ENCODE results near the gene PTPRCAP.
"Not testable (repeated sequence)": the region's sequence is repeated elsewhere in the genome, so short reads cannot be mapped to it uniquely, and the experiment has no call there.

PTPRCAP gene

DNA sequence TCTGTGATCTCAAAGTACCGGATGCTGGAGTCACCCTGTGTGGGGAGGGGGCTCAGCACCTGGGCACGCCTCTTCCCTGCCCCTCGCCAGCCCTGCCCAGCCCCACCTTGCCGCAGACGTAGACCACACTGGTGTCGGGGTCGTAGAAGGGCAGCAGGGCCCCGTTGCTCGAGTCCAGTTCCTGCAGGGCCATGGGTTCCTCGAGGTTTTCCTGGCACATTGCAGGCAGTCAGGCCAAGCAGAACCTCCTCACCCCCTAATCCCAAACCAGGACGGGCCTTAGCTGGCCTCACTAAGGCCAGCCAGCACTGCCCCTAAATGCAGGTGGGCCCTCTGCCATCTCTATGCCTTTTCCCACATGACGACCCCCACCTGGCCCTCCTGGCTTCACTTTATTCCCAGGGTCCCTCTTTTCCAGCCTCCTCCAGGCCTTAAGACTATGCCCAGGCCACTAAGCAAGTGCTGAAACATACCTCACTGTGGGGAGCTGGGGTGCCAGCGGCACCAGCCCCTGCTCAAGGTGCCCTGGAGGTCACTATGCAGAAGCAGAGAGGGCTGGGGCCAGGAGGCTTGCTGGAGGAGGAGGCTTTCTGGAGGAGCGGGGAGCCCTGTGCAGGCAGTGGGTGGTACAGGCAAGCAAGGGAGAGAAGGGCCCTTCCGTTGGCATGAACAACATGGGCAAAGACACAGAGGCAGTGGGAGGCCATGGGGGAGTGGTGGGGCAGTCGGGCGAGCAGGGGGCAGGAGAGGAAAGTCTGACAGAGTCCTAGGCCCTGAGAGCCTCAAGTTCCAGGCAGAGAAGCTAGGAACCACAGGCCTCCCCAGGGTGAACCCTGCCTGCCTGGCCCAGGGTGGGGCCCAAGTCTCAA is 3.0 kb upstream of the PTPRCAP start:
- no peak for DNase-seq

GRCh38 chr11:67439321-67440228 is 2.1 kb upstream of the PTPRCAP start:
- DNase-seq = peak in 1 of 2 donors; percentile 21

- no peak for DNase-seq
Observed at GRCh38 chr11:67438158-67438902, 848 bp upstream of the PTPRCAP start.

DNA sequence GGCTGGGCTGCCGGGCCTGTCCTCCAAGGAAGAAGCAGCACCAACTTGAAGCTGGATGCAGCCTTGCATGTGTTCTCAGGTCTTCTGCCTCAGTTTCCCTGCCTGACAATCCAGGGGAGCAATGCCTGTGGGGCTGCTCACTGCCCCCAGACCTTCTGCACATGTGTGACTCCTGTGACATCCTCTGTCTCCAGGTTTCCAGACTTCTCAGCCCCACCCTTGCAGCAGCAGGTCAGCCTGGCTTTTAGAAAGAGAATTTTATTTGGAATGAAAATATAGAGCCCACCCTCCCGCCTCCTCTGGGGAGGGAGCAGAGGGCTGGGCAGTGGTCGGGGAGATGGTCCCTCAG is 301 bp upstream of the PTPRCAP start:
- DNase-seq = no peak

DNA sequence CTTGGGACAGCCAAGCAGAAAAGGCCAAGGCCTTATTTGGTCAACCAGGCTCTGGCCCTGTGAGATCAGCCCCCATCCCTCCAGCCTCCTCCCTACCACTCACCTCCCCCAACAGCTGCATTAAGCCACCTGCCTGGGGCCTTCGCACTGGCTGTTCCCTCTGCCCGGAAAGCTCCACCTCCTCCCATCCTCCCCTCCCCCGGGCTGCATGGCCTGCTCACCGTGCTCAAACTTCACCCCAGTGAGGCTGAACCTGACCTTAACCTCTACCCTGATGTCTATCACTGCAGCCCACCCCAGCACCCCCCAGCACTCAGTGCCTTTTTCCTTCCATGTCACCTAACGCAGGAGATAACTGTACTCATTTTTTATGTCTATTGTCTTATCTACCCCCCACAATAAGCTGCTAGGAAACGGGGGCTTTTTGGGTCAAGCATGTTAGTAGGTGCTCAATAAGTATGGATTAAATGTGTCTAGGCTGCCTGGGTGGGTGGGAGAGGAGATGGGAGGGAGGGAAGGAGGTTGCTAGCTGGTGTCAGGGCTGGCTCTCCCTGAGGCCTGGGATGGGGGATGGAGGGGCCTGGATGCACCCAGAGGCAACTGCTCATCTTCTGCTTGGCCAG is 912 bp downstream of the PTPRCAP start:
- DNase-seq = no peak

GRCh38 chr11:67435727-67436458 is 1.6 kb downstream of the PTPRCAP start:
- DNase-seq = no peak

- DNase-seq = no peak
Observed at GRCh38 chr11:67435031-67435726, 2.3 kb downstream of the PTPRCAP start.

- no peak for DNase-seq
Observed at GRCh38 chr11:67434395-67434881, 3.0 kb downstream of the PTPRCAP start.

DNA sequence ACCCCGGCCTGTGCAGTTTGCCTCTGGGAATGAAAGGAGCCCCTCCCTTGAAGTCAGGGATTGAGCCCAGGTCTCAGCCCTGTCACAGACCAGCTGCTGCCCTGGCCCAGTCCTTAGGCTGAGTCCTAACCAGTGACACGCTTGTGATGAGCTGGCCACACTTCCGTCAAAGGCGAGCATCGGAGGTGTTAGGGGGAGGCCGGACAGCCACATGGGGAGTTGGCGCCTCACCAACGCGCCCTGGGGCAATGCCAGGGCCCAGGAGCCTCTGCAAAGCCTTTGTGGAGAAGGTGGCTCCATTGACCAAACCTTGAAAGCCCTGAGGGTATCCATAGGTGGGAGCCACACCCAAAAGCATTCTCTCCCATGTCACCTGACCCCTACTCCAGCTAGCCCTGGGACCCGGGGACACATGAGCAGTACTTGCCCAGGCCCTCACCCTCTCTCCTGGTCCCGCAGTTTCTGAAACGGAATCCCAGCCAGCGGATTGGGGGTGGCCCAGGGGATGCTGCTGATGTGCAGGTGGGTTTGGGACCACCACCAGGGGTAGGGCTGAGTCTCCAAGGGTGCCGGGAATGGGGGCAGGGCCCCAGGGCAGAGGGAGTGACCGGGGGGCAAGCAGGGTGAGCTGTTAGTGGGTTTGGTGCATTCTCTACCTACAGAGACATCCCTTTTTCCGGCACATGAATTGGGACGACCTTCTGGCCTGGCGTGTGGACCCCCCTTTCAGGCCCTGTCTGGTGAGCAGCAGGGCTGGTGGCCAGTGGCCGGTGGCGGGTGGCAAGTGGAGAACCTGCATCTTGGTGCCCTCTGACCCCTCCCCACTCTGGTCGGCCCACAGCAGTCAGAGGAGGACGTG is 3.7 kb downstream of the PTPRCAP start:
- DNase-seq = no peak

GRCh38 chr11:67432655-67433349 is 4.7 kb downstream of the PTPRCAP start:
- DNase-seq = no peak

DNA sequence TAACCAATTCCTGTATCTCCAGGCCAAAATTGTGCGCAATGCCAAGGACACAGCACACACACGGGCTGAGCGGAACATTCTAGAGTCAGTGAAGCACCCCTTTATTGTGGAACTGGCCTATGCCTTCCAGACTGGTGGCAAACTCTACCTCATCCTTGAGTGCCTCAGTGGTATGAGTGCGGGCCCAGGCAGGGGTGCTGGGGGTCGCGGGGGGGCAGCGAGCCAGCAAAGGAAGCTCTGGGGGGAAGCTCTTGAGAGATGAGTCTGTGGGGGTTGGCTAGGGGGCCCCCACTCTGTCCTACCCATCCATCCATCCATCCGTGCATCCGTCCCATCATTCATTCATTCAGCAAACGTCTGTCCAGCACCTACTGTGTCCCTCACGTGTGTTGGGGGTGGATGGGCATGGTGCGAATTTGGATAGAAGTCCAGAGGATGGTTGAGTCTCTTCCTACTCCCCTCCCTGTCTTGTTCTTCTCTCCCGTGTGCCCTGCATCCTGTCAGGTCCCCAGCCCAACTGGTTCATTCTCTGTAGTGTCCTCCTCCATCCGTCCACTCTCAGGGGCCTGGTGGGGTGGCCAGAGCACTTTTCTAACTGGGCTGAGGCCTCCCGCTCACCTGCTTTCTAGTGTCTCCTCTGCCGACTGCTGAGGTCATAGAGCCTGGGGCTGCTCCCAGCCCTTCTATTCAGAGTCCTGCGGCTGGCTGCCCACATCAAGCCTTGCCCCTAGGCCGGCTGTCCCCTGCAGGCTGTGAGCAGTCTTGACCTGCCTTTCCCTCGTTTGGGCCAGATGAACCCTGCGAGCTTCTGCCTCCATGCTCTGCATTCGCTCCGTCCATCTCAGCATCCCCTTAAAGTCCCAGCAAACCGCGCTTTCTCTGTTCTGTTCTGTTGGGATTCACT is 5.9 kb downstream of the PTPRCAP start:
- no peak for DNase-seq

GRCh38 chr11:67429722-67430121 is 7.8 kb downstream of the PTPRCAP start:
- DNase-seq = no peak

DNA sequence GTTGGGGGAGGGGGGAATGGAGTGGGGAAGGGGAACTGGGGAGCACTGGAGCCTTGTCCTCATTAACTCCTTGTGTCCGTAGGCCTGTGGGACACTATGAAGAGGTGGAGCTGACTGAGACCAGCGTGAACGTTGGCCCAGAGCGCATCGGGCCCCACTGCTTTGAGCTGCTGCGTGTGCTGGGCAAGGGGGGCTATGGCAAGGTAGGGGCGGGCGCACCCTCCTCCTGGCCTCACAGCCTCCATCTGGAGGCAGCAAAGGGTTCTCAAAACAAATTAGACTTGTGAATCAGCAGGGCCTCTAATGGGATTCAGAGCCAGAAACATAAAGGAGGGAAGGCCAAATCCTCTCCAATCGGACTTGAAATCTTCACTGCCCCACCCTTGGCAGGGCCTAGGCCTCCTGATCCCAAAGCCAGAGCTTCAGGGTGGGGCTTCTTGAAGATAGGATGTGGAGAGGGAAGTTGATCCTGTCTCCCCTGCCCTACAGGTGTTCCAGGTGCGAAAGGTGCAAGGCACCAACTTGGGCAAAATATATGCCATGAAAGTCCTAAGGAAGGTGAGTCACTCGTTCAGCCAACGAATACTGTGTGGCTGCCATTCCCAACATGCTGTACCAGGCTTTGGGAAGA is 8.3 kb downstream of the PTPRCAP start:
- DNase-seq = no peak

- peak; percentile 88 to 96 for DNase-seq
Observed at GRCh38 chr11:67428052-67429001, 9.2 kb downstream of the PTPRCAP start, which contains the start of gene RPS6KB2. Gene RPS6KB2, plus strand, starts transcription at chr11:67428494. Its CDS starts 52 bp downstream, at chr11:67428546.

GRCh38 chr11:67427364-67427859 is 10.1 kb downstream of the PTPRCAP start:
- not testable (repeated sequence) for DNase-seq

DNA sequence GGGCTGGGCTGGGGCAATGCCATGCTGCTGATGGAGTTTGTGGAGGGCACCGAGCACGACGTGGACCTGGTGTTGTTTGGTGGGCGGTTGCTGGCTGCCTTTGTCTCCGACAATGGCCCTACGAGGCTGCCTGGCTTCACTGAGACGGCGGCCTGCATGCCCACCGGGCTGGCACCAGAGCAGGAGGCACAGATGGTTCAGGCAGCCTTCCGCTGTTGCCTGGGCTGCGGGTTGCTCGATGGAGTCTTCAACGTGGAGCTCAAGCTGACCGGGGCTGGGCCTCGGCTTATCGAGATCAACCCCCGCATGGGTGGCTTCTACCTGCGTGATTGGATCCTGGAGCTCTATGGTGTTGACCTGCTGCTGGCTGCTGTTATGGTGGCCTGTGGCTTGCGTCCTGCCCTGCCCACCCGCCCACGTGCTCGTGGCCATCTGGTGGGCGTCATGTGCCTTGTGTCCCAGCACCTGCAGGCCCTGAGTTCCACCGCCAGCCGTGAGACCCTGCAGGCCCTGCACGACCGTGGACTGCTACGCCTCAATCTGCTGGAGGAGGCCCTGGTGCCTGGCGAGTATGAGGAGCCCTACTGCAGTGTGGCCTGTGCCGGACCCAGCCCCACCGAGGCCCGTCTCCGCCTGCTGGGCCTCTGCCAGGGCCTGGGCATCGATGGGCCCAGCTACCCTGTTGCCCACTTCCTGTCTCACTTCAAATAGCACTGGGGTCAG is 13.4 kb downstream of the PTPRCAP start:
- no peak for DNase-seq

All from bone marrow (tissue), 2 donors.